ENCODE results near the gene SMARCB1.

- TF ChIP-seq, protein P1, sequence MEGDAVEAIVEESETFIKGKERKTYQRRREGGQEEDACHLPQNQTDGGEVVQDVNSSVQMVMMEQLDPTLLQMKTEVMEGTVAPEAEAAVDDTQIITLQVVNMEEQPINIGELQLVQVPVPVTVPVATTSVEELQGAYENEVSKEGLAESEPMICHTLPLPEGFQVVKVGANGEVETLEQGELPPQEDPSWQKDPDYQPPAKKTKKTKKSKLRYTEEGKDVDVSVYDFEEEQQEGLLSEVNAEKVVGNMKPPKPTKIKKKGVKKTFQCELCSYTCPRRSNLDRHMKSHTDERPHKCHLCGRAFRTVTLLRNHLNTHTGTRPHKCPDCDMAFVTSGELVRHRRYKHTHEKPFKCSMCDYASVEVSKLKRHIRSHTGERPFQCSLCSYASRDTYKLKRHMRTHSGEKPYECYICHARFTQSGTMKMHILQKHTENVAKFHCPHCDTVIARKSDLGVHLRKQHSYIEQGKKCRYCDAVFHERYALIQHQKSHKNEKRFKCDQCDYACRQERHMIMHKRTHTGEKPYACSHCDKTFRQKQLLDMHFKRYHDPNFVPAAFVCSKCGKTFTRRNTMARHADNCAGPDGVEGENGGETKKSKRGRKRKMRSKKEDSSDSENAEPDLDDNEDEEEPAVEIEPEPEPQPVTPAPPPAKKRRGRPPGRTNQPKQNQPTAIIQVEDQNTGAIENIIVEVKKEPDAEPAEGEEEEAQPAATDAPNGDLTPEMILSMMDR (conservative IDR thresholded peaks at IDR 0.05; ENCODE audit: low read depth, low read length), result no peak
- TF ChIP-seq EZH2 (IDR thresholded peaks at IDR 0.05; ENCODE audit: low read length, unreplicated experiment), result no peak
These were observed 37.9 kb downstream of the SMARCB1 start for GRCh38 chr22:23824476-23825245.

Data from PC-3 (cell line).